ENCODE data around the gene ARL17B.
A peak's percentile ranks its signal among the peaks of the same experiment; 100 is the strongest.
"Not testable (repeated sequence)": the region's sequence is repeated elsewhere in the genome, so short reads cannot be mapped to it uniquely, and the experiment has no call there.

Gene ARL17B

GRCh38 chr17:46244949-46245768 lies 116.4 kb downstream of the ARL17B start:
- not testable (repeated sequence) for DNase-seq (ENCODE audit: low spot score)

- not testable (repeated sequence) for DNase-seq (ENCODE audit: low spot score)
These were observed 117.1 kb downstream of the ARL17B start for GRCh38 chr17:46244339-46244913.

- DNase-seq (ENCODE audit: low spot score) = not testable (repeated sequence)
These were observed 117.6 kb downstream of the ARL17B start for GRCh38 chr17:46243928-46244327.

- DNase-seq (ENCODE audit: low spot score) = not testable (repeated sequence)
These were observed 118.1 kb downstream of the ARL17B start for GRCh38 chr17:46243505-46243904.

GRCh38 chr17:46231359-46231758 lies 130.2 kb downstream of the ARL17B start:
- DNase-seq (ENCODE audit: low spot score) = not testable (repeated sequence)

- DNase-seq (ENCODE audit: low spot score) = peak; percentile 95
These were observed 136.2 kb downstream of the ARL17B start for GRCh38 chr17:46225274-46225794.

GRCh38 chr17:46224864-46225263 lies 136.7 kb downstream of the ARL17B start:
- not testable (repeated sequence) for DNase-seq (ENCODE audit: low spot score)

All from kidney tubule cell (primary cell).